HEK293 (cell line): Measurements from ENCODE around the gene FIGNL1.

Experiments
- CTCF ChIA-PET: fragments of 350-600 bp; formaldehyde crosslinking; extraction: SDS; loops from one replicate; lab custom pipeline; 2021; ENCODE audit warnings: antibody characterized with exemption; lab: Yijun Ruan, JAX
- POLR2A ChIA-PET: fragments of 300-600 bp; formaldehyde crosslinking; extraction: SDS; loops from one replicate; lab custom pipeline; 2020; ENCODE audit warnings: antibody characterized with exemption, inconsistent platforms; lab: Yijun Ruan, JAX
- H3K27ac ChIP-seq: fragments of 200-500 bp; sonication (Bioruptor generic); 2 replicates; pipeline ENCODE4 v1.5.1; 2014; ENCODE audit warnings: low read depth, low read length, control low read depth, inconsistent platforms; ENCODE audit errors: extremely low read depth
- H3K36me3 ChIP-seq, 2 experiments: fragments of 200-500 bp in 1 of 2; sonication (Bioruptor generic) in 1 of 2; 1 replicate in 1 of 2; 2 replicates in 1 of 2; pipeline ENCODE4 v1.5.1; 2014 to 2017; ENCODE audit warnings: inconsistent platforms in 2 of 2, low read length in 2 of 2; ENCODE audit not compliant: control insufficient read depth in 2 of 2, insufficient read depth in 1 of 2
- H3K4me1 ChIP-seq: fragments of 200-500 bp; sonication (Bioruptor generic); 2 replicates; pipeline ENCODE4 v1.5.1; 2014; ENCODE audit warnings: mild to moderate bottlenecking, low read length, inconsistent platforms; ENCODE audit not compliant: control insufficient read depth, insufficient read depth
- H3K4me3 ChIP-seq: 2 replicates; pipeline ENCODE4 v1.5.1; 2011; ENCODE audit warnings: low read depth, mild to moderate bottlenecking, control low read depth, low read length, moderate library complexity
- H3K9me3 ChIP-seq: fragments of 200-500 bp; sonication (Bioruptor generic); 2 replicates; pipeline ENCODE4 v1.5.1; 2014; ENCODE audit warnings: low read depth, low read length, inconsistent platforms; ENCODE audit not compliant: control insufficient read depth, insufficient read depth
- CTCF ChIP-seq: fragments of 450-650 bp; formaldehyde crosslinking; IDR thresholded peaks from 2 replicates; pipeline ENCODE4 v1.5.1; 2016; ENCODE audit warnings: missing biosample characterization, missing genetic modification characterization
- ZBTB17 ChIP-seq: fragments of 450-650 bp; formaldehyde crosslinking; IDR thresholded peaks from 2 replicates; pipeline ENCODE4 v1.5.1; 2016; ENCODE audit warnings: missing biosample characterization, missing genetic modification characterization
- ZBTB7A ChIP-seq: fragments of 450-650 bp; formaldehyde crosslinking; IDR thresholded peaks from 2 replicates; pipeline ENCODE4 v1.5.1; 2016; ENCODE audit warnings: low read depth, missing biosample characterization, missing genetic modification characterization
- ZFHX2 ChIP-seq: fragments of 450-650 bp; formaldehyde crosslinking; conservative IDR thresholded peaks from 2 replicates; pipeline ENCODE4 v1.5.1; 2016; ENCODE audit warnings: missing biosample characterization, missing genetic modification characterization
- ZNF121 ChIP-seq: fragments of 450-650 bp; formaldehyde crosslinking; IDR thresholded peaks from 2 replicates; pipeline ENCODE4 v1.5.1; 2016; ENCODE audit warnings: missing biosample characterization, missing genetic modification characterization
- ZNF157 ChIP-seq: fragments of 450-650 bp; formaldehyde crosslinking; IDR thresholded peaks from 2 replicates; pipeline ENCODE4 v1.5.1; 2016; ENCODE audit warnings: missing biosample characterization, missing genetic modification characterization
- ZNF174 ChIP-seq: fragments of 450-650 bp; formaldehyde crosslinking; IDR thresholded peaks from 2 replicates; pipeline ENCODE4 v1.5.0; 2017; ENCODE audit warnings: missing biosample characterization, mild to moderate bottlenecking, missing genetic modification characterization
- ZNF221 ChIP-seq: fragments of 450-650 bp; formaldehyde crosslinking; IDR thresholded peaks from 2 replicates; pipeline ENCODE4 v1.5.1; 2017; ENCODE audit warnings: missing biosample characterization, missing genetic modification characterization, borderline replicate concordance
- ZNF239 ChIP-seq: fragments of 450-650 bp; formaldehyde crosslinking; IDR thresholded peaks from 2 replicates; pipeline ENCODE4 v1.5.1; 2016; ENCODE audit warnings: missing biosample characterization, missing genetic modification characterization
- ZNF324 ChIP-seq: fragments of 450-650 bp; formaldehyde crosslinking; IDR thresholded peaks from 2 replicates; pipeline ENCODE4 v1.5.1; 2016; ENCODE audit warnings: missing biosample characterization, missing genetic modification characterization
- ZNF416 ChIP-seq: fragments of 450-650 bp; formaldehyde crosslinking; IDR thresholded peaks from 2 replicates; pipeline ENCODE4 v1.5.1; 2016; ENCODE audit warnings: missing biosample characterization, missing genetic modification characterization
- ZNF555 ChIP-seq: fragments of 450-650 bp; formaldehyde crosslinking; conservative IDR thresholded peaks from 2 replicates; pipeline ENCODE4 v1.5.1; 2017; ENCODE audit warnings: missing biosample characterization, mild to moderate bottlenecking, missing genetic modification characterization, inconsistent platforms
- ZNF560 ChIP-seq: fragments of 450-650 bp; formaldehyde crosslinking; IDR thresholded peaks from 2 replicates; pipeline ENCODE4 v1.5.1; 2017; ENCODE audit warnings: missing biosample characterization, missing genetic modification characterization, borderline replicate concordance
- ZNF600 ChIP-seq: fragments of 450-650 bp; formaldehyde crosslinking; IDR thresholded peaks from 2 replicates; pipeline ENCODE4 v1.5.1; 2016; ENCODE audit warnings: missing biosample characterization, missing genetic modification characterization
- ZNF791 ChIP-seq: fragments of 450-650 bp; formaldehyde crosslinking; IDR thresholded peaks from 2 replicates; pipeline ENCODE4 v1.5.1; 2016; ENCODE audit warnings: missing biosample characterization, missing genetic modification characterization
- ZNF830 ChIP-seq: fragments of 450-650 bp; IDR thresholded peaks from 2 replicates; pipeline ENCODE4 v1.5.0; 2018; ENCODE audit warnings: missing biosample characterization, missing genetic modification characterization, low read depth, mild to moderate bottlenecking, moderate library complexity
- ZSCAN23 ChIP-seq: fragments of 450-650 bp; formaldehyde crosslinking; IDR thresholded peaks from 2 replicates; pipeline ENCODE4 v1.5.1; 2016; ENCODE audit warnings: missing biosample characterization, missing genetic modification characterization
- ZXDB ChIP-seq: fragments of 450-650 bp; formaldehyde crosslinking; IDR thresholded peaks from 2 replicates; pipeline ENCODE4 v1.5.1; 2016; ENCODE audit warnings: missing biosample characterization, missing genetic modification characterization
- TF ChIP-seq, protein P1 (sequence below): fragments of 450-650 bp; formaldehyde crosslinking; IDR thresholded peaks from 2 replicates; pipeline ENCODE4; 2016; ENCODE audit warnings: missing biosample characterization, missing genetic modification characterization
- TF ChIP-seq, protein P2 (sequence below): fragments of 450-650 bp; IDR thresholded peaks from 2 replicates; pipeline ENCODE4 v1.5.1; 2018; ENCODE audit warnings: missing biosample characterization, mild to moderate bottlenecking, missing genetic modification characterization
- TF ChIP-seq, protein P3 (sequence below): fragments of 450-650 bp; formaldehyde crosslinking; IDR thresholded peaks from 2 replicates; pipeline ENCODE4 v1.5.1; 2016; ENCODE audit warnings: missing biosample characterization, missing genetic modification characterization, low read depth

The FIGNL1 gene

GRCh38 chr7:50492770-50493519 lies 42.8 kb upstream of the FIGNL1 start:
- H3K9me3 ChIP-seq, result no peaks in the 10 kb centered on the region
- CTCF ChIA-PET, result no interaction called here

GRCh38 chr7:50491943-50492342 lies 41.8 kb upstream of the FIGNL1 start:
- POLR2A ChIA-PET, result no interaction called here
- CTCF ChIA-PET, result interaction anchor here (0.7 to 0.8 kb wide), 2 partner anchors 24 to 74 kb away, joined by 3 to 4 read pairs; no protein-coding TSS in a partner anchor
- Histone ChIP-seq H3K27ac (no peak overlapping the region), H3K4me1 (no peaks in the 10 kb centered on the region)
- TF ChIP-seq ZNF121 (tag by site-specific recombination), result no peak
- no peak for TF ChIP-seq CTCF (tag by site-specific recombination)
- no peak for TF ChIP-seq ZNF830
- TF ChIP-seq ZNF157 (tag by site-specific recombination), result no peak
- no peak for TF ChIP-seq ZNF221 (tag by site-specific recombination)
- TF ChIP-seq ZNF174 (tag by site-specific recombination), result no peak
- TF ChIP-seq, all 188 proteins: peak for 0
- H3K4me3 ChIP-seq, result no peak overlapping the region
- no peaks in the 10 kb centered on the region for H3K9me3 ChIP-seq
- H3K36me3 ChIP-seq, result no peaks in the 10 kb centered on the region

More at GRCh38 chr7:50492770-50493519, 42.8 kb upstream of the FIGNL1 start:
- no peak for TF ChIP-seq ZNF416 (tag by site-specific recombination)
- no peak for TF ChIP-seq ZNF600 (tag by site-specific recombination)
- TF ChIP-seq, protein P1, sequence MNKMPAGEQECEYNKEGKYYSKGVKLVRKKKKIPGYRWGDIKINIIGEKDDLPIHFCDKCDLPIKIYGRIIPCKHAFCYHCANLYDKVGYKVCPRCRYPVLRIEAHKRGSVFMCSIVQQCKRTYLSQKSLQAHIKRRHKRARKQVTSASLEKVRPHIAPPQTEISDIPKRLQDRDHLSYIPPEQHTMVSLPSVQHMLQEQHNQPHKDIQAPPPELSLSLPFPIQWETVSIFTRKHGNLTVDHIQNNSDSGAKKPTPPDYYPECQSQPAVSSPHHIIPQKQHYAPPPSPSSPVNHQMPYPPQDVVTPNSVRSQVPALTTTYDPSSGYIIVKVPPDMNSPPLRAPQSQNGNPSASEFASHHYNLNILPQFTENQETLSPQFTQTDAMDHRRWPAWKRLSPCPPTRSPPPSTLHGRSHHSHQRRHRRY (tag by site-specific recombination), result no peak
- no peak for TF ChIP-seq ZNF239 (tag by site-specific recombination)
- TF ChIP-seq ZNF560 (tag by site-specific recombination), result no peak
- TF ChIP-seq, protein P2, sequence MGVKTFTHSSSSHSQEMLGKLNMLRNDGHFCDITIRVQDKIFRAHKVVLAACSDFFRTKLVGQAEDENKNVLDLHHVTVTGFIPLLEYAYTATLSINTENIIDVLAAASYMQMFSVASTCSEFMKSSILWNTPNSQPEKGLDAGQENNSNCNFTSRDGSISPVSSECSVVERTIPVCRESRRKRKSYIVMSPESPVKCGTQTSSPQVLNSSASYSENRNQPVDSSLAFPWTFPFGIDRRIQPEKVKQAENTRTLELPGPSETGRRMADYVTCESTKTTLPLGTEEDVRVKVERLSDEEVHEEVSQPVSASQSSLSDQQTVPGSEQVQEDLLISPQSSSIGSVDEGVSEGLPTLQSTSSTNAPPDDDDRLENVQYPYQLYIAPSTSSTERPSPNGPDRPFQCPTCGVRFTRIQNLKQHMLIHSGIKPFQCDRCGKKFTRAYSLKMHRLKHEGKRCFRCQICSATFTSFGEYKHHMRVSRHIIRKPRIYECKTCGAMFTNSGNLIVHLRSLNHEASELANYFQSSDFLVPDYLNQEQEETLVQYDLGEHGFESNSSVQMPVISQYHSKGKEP (tag by site-specific recombination), result no peak
- TF ChIP-seq ZNF555 (tag by site-specific recombination), result no peak
- no peak for TF ChIP-seq ZNF791 (tag by site-specific recombination)
- no peak for TF ChIP-seq ZXDB
- TF ChIP-seq ZFHX2 (tag by site-specific recombination), result no peak
- no peak for TF ChIP-seq ZBTB7A (tag by site-specific recombination)
- TF ChIP-seq ZBTB17 (tag by site-specific recombination), result no peak
- TF ChIP-seq, protein P3, sequence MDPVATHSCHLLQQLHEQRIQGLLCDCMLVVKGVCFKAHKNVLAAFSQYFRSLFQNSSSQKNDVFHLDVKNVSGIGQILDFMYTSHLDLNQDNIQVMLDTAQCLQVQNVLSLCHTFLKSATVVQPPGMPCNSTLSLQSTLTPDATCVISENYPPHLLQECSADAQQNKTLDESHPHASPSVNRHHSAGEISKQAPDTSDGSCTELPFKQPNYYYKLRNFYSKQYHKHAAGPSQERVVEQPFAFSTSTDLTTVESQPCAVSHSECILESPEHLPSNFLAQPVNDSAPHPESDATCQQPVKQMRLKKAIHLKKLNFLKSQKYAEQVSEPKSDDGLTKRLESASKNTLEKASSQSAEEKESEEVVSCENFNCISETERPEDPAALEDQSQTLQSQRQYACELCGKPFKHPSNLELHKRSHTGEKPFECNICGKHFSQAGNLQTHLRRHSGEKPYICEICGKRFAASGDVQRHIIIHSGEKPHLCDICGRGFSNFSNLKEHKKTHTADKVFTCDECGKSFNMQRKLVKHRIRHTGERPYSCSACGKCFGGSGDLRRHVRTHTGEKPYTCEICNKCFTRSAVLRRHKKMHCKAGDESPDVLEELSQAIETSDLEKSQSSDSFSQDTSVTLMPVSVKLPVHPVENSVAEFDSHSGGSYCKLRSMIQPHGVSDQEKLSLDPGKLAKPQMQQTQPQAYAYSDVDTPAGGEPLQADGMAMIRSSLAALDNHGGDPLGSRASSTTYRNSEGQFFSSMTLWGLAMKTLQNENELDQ (tag by site-specific recombination), result no peak
- no peak for TF ChIP-seq ZSCAN23 (tag by site-specific recombination)
- no peak for TF ChIP-seq ZNF324 (tag by site-specific recombination)
- no peak for TF ChIP-seq ZNF830
- TF ChIP-seq, all 188 proteins: peak for 0
- no peaks in the 10 kb centered on the region for H3K4me1 ChIP-seq
- H3K27ac ChIP-seq, result no peak overlapping the region
- H3K36me3 ChIP-seq, result no peaks in the 10 kb centered on the region
- POLR2A ChIA-PET, result no interaction called here
- H3K4me3 ChIP-seq, result no peak overlapping the region
